ENCODE results near the gene GEN1. TPM values are rescaled to one million over a fixed set of nuclear protein-coding genes. Genes with fewer than 3 reads are reported as not detected.
A peak's percentile ranks its signal among the peaks of the same experiment; 100 is the strongest.

The GEN1 gene
- total RNA-seq, 3 donors from 2014 or later, result 12.9 to 31.4 (median 20.1) TPM

DNA sequence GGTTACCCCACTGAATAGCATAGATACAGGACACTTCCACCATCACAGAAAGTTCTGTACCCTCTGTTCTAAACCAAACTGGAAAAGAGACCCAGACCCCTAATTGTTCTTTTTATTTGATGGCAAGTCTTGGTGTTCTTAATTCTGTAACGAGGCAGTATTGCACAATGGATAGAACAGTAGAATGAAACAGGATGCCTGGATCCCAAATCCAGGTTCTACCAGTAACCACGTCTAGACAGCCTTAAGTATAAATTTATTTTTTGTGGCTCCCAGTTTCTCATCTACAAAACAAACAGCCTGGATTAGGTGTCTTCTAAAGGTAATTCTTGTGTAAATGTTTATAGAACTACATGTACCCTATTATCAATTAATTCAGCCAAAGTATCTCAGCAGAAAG lies 24.1 kb upstream of the GEN1 start:
- ATAC-seq, result no peak
- no peaks in the 10 kb centered on the region for H3K9me3 ChIP-seq
- no peaks in the 10 kb centered on the region for H3K4me1 ChIP-seq (ENCODE audit: low read depth)
- no peak overlapping the region for H3K4me3 ChIP-seq
- intact Hi-C loops (cut with DNase I, micrococcal nuclease), result no loop called here
- DNase-seq, result no peak
- H3K36me3 ChIP-seq (ENCODE audit: low read depth), result no peaks in the 10 kb centered on the region
- TF ChIP-seq, protein P1, sequence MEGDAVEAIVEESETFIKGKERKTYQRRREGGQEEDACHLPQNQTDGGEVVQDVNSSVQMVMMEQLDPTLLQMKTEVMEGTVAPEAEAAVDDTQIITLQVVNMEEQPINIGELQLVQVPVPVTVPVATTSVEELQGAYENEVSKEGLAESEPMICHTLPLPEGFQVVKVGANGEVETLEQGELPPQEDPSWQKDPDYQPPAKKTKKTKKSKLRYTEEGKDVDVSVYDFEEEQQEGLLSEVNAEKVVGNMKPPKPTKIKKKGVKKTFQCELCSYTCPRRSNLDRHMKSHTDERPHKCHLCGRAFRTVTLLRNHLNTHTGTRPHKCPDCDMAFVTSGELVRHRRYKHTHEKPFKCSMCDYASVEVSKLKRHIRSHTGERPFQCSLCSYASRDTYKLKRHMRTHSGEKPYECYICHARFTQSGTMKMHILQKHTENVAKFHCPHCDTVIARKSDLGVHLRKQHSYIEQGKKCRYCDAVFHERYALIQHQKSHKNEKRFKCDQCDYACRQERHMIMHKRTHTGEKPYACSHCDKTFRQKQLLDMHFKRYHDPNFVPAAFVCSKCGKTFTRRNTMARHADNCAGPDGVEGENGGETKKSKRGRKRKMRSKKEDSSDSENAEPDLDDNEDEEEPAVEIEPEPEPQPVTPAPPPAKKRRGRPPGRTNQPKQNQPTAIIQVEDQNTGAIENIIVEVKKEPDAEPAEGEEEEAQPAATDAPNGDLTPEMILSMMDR (IDR thresholded peaks at IDR 0.05), result no peak

DNA sequence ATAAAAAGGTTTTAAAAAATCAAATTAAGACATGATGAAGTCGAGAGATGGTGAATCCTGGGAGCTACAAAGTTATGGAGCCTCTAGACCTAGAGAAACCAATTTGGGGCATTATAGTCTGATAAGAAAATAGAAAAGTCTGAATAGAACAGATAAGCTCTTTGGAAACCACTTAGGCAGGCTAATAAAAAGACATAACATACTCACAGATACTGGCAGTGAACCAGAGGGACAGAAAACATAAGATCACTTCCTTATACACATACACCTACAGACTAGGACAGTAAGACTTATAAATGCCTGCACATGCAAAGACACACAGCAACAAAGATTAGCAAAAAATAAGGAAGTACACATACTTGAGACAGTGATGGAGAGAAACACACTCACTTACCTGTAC lies 20.3 kb upstream of the GEN1 start:
- H3K9me3 ChIP-seq, result no peaks in the 10 kb centered on the region
- peak in 1 of 3 donors; percentile 12 for DNase-seq
- TF ChIP-seq, protein P1 (IDR thresholded peaks at IDR 0.05), result no peak
- intact Hi-C loops (cut with DNase I, micrococcal nuclease), result no loop called here
- H3K4me3 ChIP-seq, result no peak overlapping the region
- ATAC-seq, result peak; percentile 76
- peaks cover 3% of the 10 kb centered on the region for H3K36me3 ChIP-seq (ENCODE audit: low read depth)
- H3K4me1 ChIP-seq (ENCODE audit: low read depth), result no peaks in the 10 kb centered on the region

DNA sequence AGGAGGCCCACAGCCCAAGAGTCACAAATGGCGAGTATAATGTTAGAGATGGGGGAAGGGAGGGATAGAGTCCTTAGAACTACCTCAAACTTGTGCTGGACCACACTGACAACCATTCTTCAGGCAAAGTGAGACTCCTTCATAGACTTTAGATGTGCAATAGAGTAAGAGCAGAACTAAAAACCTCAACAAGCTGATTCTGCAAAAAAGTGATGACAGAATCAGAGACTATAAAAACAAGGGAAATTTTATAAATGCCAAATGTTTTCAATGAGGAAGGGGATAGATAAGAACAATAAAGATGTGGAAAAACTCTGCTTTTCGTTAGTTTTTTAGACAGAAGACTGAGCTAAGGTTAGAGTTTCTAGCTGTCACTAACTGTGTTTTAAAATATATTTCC lies 18.1 kb upstream of the GEN1 start:
- intact Hi-C loops (cut with DNase I, micrococcal nuclease), result no loop called here
- TF ChIP-seq, protein P1 (IDR thresholded peaks at IDR 0.05), result no peak
- Histone ChIP-seq H3K9me3 (no peaks in the 10 kb centered on the region), H3K4me1 (ENCODE audit: low read depth) (no peaks in the 10 kb centered on the region), H3K4me3 (no peak overlapping the region), H3K36me3 (ENCODE audit: low read depth) (peaks cover 3% of the 10 kb centered on the region)
- no peak for ATAC-seq
- DNase-seq, result no peak

DNA sequence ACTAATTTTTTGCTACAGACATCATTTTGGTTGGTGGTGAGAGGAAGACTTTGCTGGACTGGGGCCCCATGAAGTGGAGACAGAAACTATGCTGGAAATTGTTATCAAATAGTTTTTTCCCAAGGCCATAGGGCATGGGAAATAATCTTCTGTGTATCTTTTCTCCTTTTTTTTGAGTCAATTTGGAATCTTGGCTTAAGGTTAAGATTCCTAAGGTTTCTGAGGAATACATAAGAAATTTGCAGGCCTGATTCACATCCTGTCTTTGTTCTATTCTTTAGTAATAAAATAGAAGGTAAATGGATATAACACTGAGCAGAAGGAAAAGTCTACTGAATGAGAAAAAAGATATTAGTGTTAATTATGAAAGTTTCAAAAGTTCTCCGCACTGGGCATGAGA lies 16.9 kb upstream of the GEN1 start:
- TF ChIP-seq, protein P1 (IDR thresholded peaks at IDR 0.05), result no peak
- Histone ChIP-seq H3K4me1 (ENCODE audit: low read depth) (no peaks in the 10 kb centered on the region), H3K4me3 (no peak overlapping the region), H3K36me3 (ENCODE audit: low read depth) (peaks cover 3% of the 10 kb centered on the region), H3K9me3 (no peaks in the 10 kb centered on the region)
- intact Hi-C loops (cut with DNase I, micrococcal nuclease), result no loop called here
- no peak for DNase-seq
- ATAC-seq, result no peak

DNA sequence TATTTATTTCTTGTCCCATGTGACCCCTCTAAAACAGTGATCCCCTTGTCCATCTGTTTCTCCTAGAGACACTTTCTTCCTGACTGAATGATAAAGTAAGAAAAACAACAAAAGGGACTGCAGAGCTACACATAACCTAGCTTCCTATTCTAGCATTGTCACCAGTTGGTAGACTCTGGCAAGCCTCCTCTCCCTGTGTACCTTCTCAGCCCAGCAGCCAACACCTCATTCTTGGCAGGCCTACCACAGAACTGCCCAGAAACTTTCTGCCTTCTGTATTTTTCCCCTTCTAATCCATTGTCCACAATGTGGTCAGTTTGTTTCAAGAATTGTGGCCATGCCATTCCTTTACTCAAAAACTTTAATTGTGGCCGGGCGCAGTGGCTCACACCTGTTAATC lies 13.7 kb upstream of the GEN1 start:
- Histone ChIP-seq H3K9me3 (no peaks in the 10 kb centered on the region), H3K36me3 (ENCODE audit: low read depth) (peaks cover 3% of the 10 kb centered on the region), H3K4me3 (no peak overlapping the region), H3K4me1 (ENCODE audit: low read depth) (no peaks in the 10 kb centered on the region)
- DNase-seq, result no peak
- TF ChIP-seq, protein P1 (IDR thresholded peaks at IDR 0.05), result no peak
- no peak for ATAC-seq
- intact Hi-C loops (cut with DNase I, micrococcal nuclease), result no loop called here

Data from mucosa of descending colon (tissue), 3 donors.